H1 (cell line): ENCODE results near the gene HDAC8. TPM values are rescaled to one million over a fixed set of nuclear protein-coding genes. Genes with fewer than 3 reads are reported as not detected.

Experiments
- CTCF ChIA-PET: fragments of 300-600 bp; sonication (Branson Sonifier 250); formaldehyde crosslinking; loops from one replicate; lab custom pipeline; 2021; ENCODE audit not compliant: partially characterized antibody; lab: Charles Lee
- POLR2A ChIA-PET: fragments of 300-600 bp; sonication (Branson Sonifier 250); formaldehyde crosslinking; loops from one replicate; lab custom pipeline; 2021; ENCODE audit warnings: inconsistent platforms; ENCODE audit not compliant: partially characterized antibody; lab: Charles Lee
- DNase-seq, 2 experiments: peaks; one replicate each; pipeline versions ENCODE4 v3.0.0 to v3.0.0-alpha.2; 2010 to 2022; ENCODE audit warnings: low spot score in 2 of 2, low read depth in 1 of 2, mixed read lengths in 1 of 2
- FAIRE-seq: peaks from 2 replicates; lab custom pipeline; 2011; peaks lifted over from hg19 to GRCh38; lab: Jason Lieb, UNC
- H2AFZ ChIP-seq: 2 replicates; pipeline ENCODE4 v1.8.1; 2012; ENCODE audit warnings: low read length, inconsistent platforms
- H2AK5ac ChIP-seq: 2 replicates; pipeline ENCODE4 v1.6.1; 2013; ENCODE audit warnings: low read depth, low read length
- H2BK120ac ChIP-seq: replicated peaks from 2 replicates; pipeline ENCODE3; 2013; ENCODE audit warnings: low read depth, low read length, inconsistent platforms
- H2BK12ac ChIP-seq: 2 replicates; pipeline ENCODE4 v1.6.1; 2013; ENCODE audit warnings: low read depth, low read length
- H2BK15ac ChIP-seq: 2 replicates; pipeline ENCODE4 v1.6.1; 2013; ENCODE audit warnings: low read length
- H2BK20ac ChIP-seq: 2 replicates; pipeline ENCODE4 v1.6.1; 2013; ENCODE audit warnings: low read length
- H2BK5ac ChIP-seq: 2 replicates; pipeline ENCODE4 v1.6.1; 2013; ENCODE audit warnings: low read depth, low read length
- H3K14ac ChIP-seq: 2 replicates; pipeline ENCODE4 v1.6.1; 2013; ENCODE audit warnings: inconsistent platforms; ENCODE audit not compliant: insufficient read length
- H3K18ac ChIP-seq: 2 replicates; pipeline ENCODE4 v1.6.1; 2013; ENCODE audit warnings: low read length; ENCODE audit errors: extremely low read depth
- H3K23ac ChIP-seq: 2 replicates; pipeline ENCODE4 v1.6.1; 2013; ENCODE audit warnings: inconsistent platforms; ENCODE audit not compliant: insufficient read length
- H3K23me2 ChIP-seq: 2 replicates; pipeline ENCODE4 v1.6.1; 2013; ENCODE audit warnings: low read depth, low read length
- H3K27ac ChIP-seq: 2 replicates; pipeline ENCODE4 v1.6.1; 2011; ENCODE audit warnings: low read depth, low read length, inconsistent platforms
- H3K27me3 ChIP-seq, 4 experiments: replicated peaks in 1 of 4; 1 replicate in 1 of 4; 2 replicates in 3 of 4; pipeline versions ENCODE4 v1.6.1 to v1.8.1; 2011 to 2013; ENCODE audit warnings: low read length in 3 of 4, mild to moderate bottlenecking in 3 of 4, inconsistent platforms in 2 of 4, mixed read lengths in 2 of 4, moderate library complexity in 1 of 4; ENCODE audit not compliant: control insufficient read depth in 3 of 4, insufficient read depth in 3 of 4; ENCODE audit errors: extremely low read depth in 1 of 4
- H3K36me3 ChIP-seq, 4 experiments: 2 replicates each; pipeline versions ENCODE4 v1.6.1 to v1.8.1; 2011 to 2013; ENCODE audit warnings: mild to moderate bottlenecking in 4 of 4, low read length in 3 of 4, moderate library complexity in 2 of 4, control low read depth in 1 of 4, inconsistent platforms in 1 of 4; ENCODE audit not compliant: insufficient read depth in 4 of 4, control insufficient read depth in 2 of 4
- H3K4ac ChIP-seq: replicated peaks from 2 replicates; pipeline ENCODE3; 2013; ENCODE audit warnings: low read length, low read depth, mixed read lengths, inconsistent platforms; ENCODE audit not compliant: insufficient read length
- H3K4me1 ChIP-seq, 4 experiments: replicated peaks in 1 of 4; 1 replicate in 1 of 4; 2 replicates in 3 of 4; pipeline versions ENCODE4 v1.6.1 to v1.8.1; 2011 to 2013; ENCODE audit warnings: low read length in 3 of 4, inconsistent platforms in 2 of 4, mixed read lengths in 1 of 4; ENCODE audit not compliant: insufficient read depth in 4 of 4, control insufficient read depth in 3 of 4
- H3K4me2 ChIP-seq, 2 experiments: 2 replicates each; pipeline versions ENCODE4 v1.6.1 to v1.8.1; 2011 to 2013; ENCODE audit warnings: low read depth in 2 of 2, low read length in 2 of 2, control low read depth in 1 of 2, inconsistent platforms in 1 of 2, mild to moderate bottlenecking in 1 of 2; ENCODE audit not compliant: insufficient read depth in 1 of 2
- H3K4me3 ChIP-seq, 4 experiments: fragments of 200-600, 300-600 bp in 1 of 4; sonication (generic), shearing (Covaris generic), sonication (Bioruptor Twin) in 1 of 4; 2 replicates each; pipeline versions ENCODE4 v1.5.1 to v1.8.1; 2011 to 2016; ENCODE audit warnings: low read length in 4 of 4, low read depth in 3 of 4, control low read depth in 2 of 4, inconsistent platforms in 2 of 4, mild to moderate bottlenecking in 2 of 4, mixed read lengths in 1 of 4, moderate library complexity in 1 of 4; ENCODE audit not compliant: insufficient read depth in 2 of 4; ENCODE audit errors: extremely low read depth in 1 of 4
- H3K56ac ChIP-seq: replicated peaks from 2 replicates; pipeline ENCODE3; 2013; ENCODE audit warnings: low read depth, mild to moderate bottlenecking, mixed read lengths, low read length, inconsistent platforms; ENCODE audit not compliant: insufficient read length
- H3K79me1 ChIP-seq: 2 replicates; pipeline ENCODE4 v1.6.1; 2013; ENCODE audit warnings: low read depth, low read length, control low read depth
- H3K79me2 ChIP-seq, 2 experiments: 2 replicates each; pipeline versions ENCODE4 v1.6.1 to v1.8.1; 2012 to 2013; ENCODE audit warnings: low read length in 2 of 2, mild to moderate bottlenecking in 2 of 2, inconsistent platforms in 1 of 2; ENCODE audit not compliant: insufficient read depth in 2 of 2, control insufficient read depth in 1 of 2
- H3K9ac ChIP-seq, 4 experiments: replicated peaks in 1 of 4; 1 replicate in 1 of 4; 2 replicates in 3 of 4; pipeline versions ENCODE4 v1.6.1 to v1.8.1; 2011 to 2013; ENCODE audit warnings: low read depth in 3 of 4, low read length in 3 of 4, control low read depth in 2 of 4, mild to moderate bottlenecking in 2 of 4, moderate library complexity in 2 of 4, inconsistent platforms in 1 of 4; ENCODE audit errors: extremely low read depth in 1 of 4
- H3K9me3 ChIP-seq, 2 experiments: 2 replicates each; pipeline versions ENCODE4 v1.6.1 to v1.8.1; 2012 to 2013; ENCODE audit warnings: mild to moderate bottlenecking in 2 of 2, moderate library complexity in 2 of 2, control low read depth in 1 of 2, inconsistent platforms in 1 of 2, low read depth in 1 of 2, low read length in 1 of 2, mixed read lengths in 1 of 2; ENCODE audit not compliant: insufficient read depth in 2 of 2
- H4K20me1 ChIP-seq, 2 experiments: replicated peaks in 1 of 2; 2 replicates each; pipeline versions ENCODE3 to v1.8.1; 2011 to 2013; ENCODE audit warnings: inconsistent platforms in 2 of 2, low read length in 2 of 2, mild to moderate bottlenecking in 1 of 2; ENCODE audit not compliant: insufficient read depth in 2 of 2, control insufficient read depth in 1 of 2
- H4K5ac ChIP-seq: 2 replicates; pipeline ENCODE4 v1.6.1; 2013; ENCODE audit warnings: low read length, low read depth, mixed read lengths, inconsistent platforms; ENCODE audit not compliant: insufficient read length
- H4K8ac ChIP-seq: 2 replicates; pipeline ENCODE4 v1.8.0; 2013; ENCODE audit warnings: mild to moderate bottlenecking, moderate library complexity, low read length, inconsistent platforms; ENCODE audit not compliant: insufficient read depth; ENCODE audit errors: extremely low read depth
- H4K91ac ChIP-seq: replicated peaks from 2 replicates; pipeline ENCODE3; 2013; ENCODE audit warnings: low read length, mixed read lengths, inconsistent platforms; ENCODE audit not compliant: insufficient read length
- ATF3 ChIP-seq: IDR thresholded peaks from 2 replicates; pipeline ENCODE4 v1.6.1; 2011; ENCODE audit warnings: low read depth, mild to moderate bottlenecking, low read length; ENCODE audit not compliant: insufficient read depth
- BRCA1 ChIP-seq: IDR thresholded peaks from 2 replicates; pipeline ENCODE4 v1.6.1; 2012; ENCODE audit warnings: low read depth, low read length, improper control_type of control experiment
- GTF2F1 ChIP-seq: IDR thresholded peaks from 2 replicates; pipeline ENCODE4 v1.6.1; 2012; ENCODE audit warnings: low read depth, low read length, improper control_type of control experiment, borderline replicate concordance
- NANOG ChIP-seq: IDR thresholded peaks from 2 replicates; pipeline ENCODE4 v1.6.1; 2011; ENCODE audit warnings: low read length, low read depth, mild to moderate bottlenecking, inconsistent platforms; ENCODE audit not compliant: insufficient read depth, poor library complexity, severe bottlenecking
- NRF1 ChIP-seq: IDR thresholded peaks from 2 replicates; pipeline ENCODE4 v1.6.1; 2011; ENCODE audit warnings: mild to moderate bottlenecking, low read depth, low read length, improper control_type of control experiment
- SIN3A ChIP-seq, 2 experiments: IDR thresholded peaks in 1 of 2; conservative IDR thresholded peaks in 1 of 2; 2 replicates each; pipeline ENCODE4 v1.6.1; 2011 to 2012; ENCODE audit warnings: low read length in 2 of 2, improper control_type of control experiment in 1 of 2, low read depth in 1 of 2, mild to moderate bottlenecking in 1 of 2
- TAF1 ChIP-seq: IDR thresholded peaks from 2 replicates; pipeline ENCODE4 v1.6.1; 2011; ENCODE audit warnings: mild to moderate bottlenecking, low read depth, low read length
- WGBS, 2 experiments: shearing (Covaris generic) in 1 of 2; methylation state at CpG; one replicate each; pipeline versions ENCODE4 v1.1.6 to v1.1.7; 2013 to 2015; ENCODE audit warnings: low lambda C conversion rate in 2 of 2, mixed read lengths in 2 of 2, inconsistent platforms in 1 of 2, low coverage in 1 of 2, missing lambda C conversion rate in 1 of 2; ENCODE audit not compliant: insufficient replicate concordance in 2 of 2, insufficient coverage in 1 of 2, insufficient read length in 1 of 2; ENCODE audit errors: extremely low coverage in 1 of 2, missing lambda C conversion rate in 1 of 2; 5-methylcytosine and 5-hydroxymethylcytosine counted together
- polyA plus RNA-seq, 7 experiments: library from polyadenylated mRNA; depleted of rRNA in 3 of 7; stranded (reverse) in 5 of 7; unstranded in 2 of 7; fragments of >200 nt in 5 of 7; fragments of 200-250 nt in 2 of 7; gene quantifications; 1 replicate in 5 of 7; 2 replicates in 1 of 7; 4 replicates in 1 of 7; pipeline versions ENCODE4 v1.2.1 to v1.2.3, GENCODE V29; 2011 to 2013; ENCODE audit warnings: missing spikeins in 2 of 7, mixed read lengths in 2 of 7
- total RNA-seq: library from RNA; stranded (reverse); fragmentation: NEBNext Ultra II Directional; extraction: Animal tissue kit (Norgen Biotek cat#: 25700); gene quantifications from 2 replicates; pipeline ENCODE4 v1.2.1, GENCODE V29; 2021

Gene HDAC8
- total and polyA plus RNA-seq, 2 of the 8 experiments (the other 6 are each of a cell fraction or from before 2014, with no cell fraction given): 9.7 to 20.3 TPM

GRCh38 chrX:72349190-72349589 lies 223.5 kb downstream of the HDAC8 start:
- Histone ChIP-seq H2BK12ac (no peak overlapping the region), H3K9me3 (no peaks in the 10 kb centered on the region), H3K18ac (no peak overlapping the region), H3K56ac (no peak overlapping the region), H2BK5ac (no peak overlapping the region), H3K4me2 (no peak overlapping the region), H3K4me1 (peaks cover 1 to 3% (median 3%) of the 10 kb centered on the region in 4 experiments; a peak in 5 of 7 replicates), H4K8ac (no peak overlapping the region), H3K4ac (no peak overlapping the region), H3K23me2 (no peaks in the 10 kb centered on the region), H2AK5ac (no peak overlapping the region), H3K36me3 (no peaks in the 10 kb centered on the region; a peak in 1 of 8 replicates), H3K79me2 (no peaks in the 10 kb centered on the region), H4K5ac (no peak overlapping the region), H4K91ac (no peak overlapping the region), H4K20me1 (peaks cover 0 to 1% of the 10 kb centered on the region in 2 experiments), H3K79me1 (no peaks in the 10 kb centered on the region), H3K23ac (no peak overlapping the region), H3K27me3 (no peaks in the 10 kb centered on the region), H3K14ac (no peak overlapping the region), H3K27ac (no peak overlapping the region), H3K4me3 (no peak overlapping the region), H3K9ac (no peak overlapping the region), H2AFZ (no peak overlapping the region), H2BK20ac (no peak overlapping the region), H2BK15ac (no peak overlapping the region), H2BK120ac (no peak overlapping the region)
- ChIA-PET CTCF (no interaction called here), POLR2A (interaction anchor here (0.7 kb wide), 1 partner anchor 32 kb away, joined by 3 read pairs; no protein-coding TSS in a partner anchor)
- TF ChIP-seq ATF3 (no peak), SIN3A (conservative IDR thresholded peaks at IDR 0.05 in 1 of 2, IDR thresholded peaks at IDR 0.05 in 1 of 2; ENCODE audit: low read depth in 1 of 2, low read length in 2 of 2) (no peak), GTF2F1 (no peak), TAF1 (no peak), NANOG (no peak), NRF1 (no peak), BRCA1 (no peak)
- DNase-seq (no peak), FAIRE-seq (no peak)
- 83% methylated on average over 3 of the region's 3 CpGs; no CpG with 5 or more reads in 1 of the 2 experiments for WGBS, 2 experiments
